ENCODE measurements around the gene CIDEA. TPM values are rescaled to one million over a fixed set of nuclear protein-coding genes. Genes with fewer than 3 reads are reported as not detected.

The CIDEA gene
- total RNA-seq, 4 donors from 2014 or later: 336 to 1,182 (median 491) TPM

GRCh38 chr18:12306752-12307700, 52.9 kb downstream of the CIDEA start:
- no peak for TF ChIP-seq CTCF (IDR thresholded peaks at IDR 0.05; ENCODE audit: low read depth)

- no peak for TF ChIP-seq CTCF (IDR thresholded peaks at IDR 0.05; ENCODE audit: low read depth)
These were observed 53.7 kb downstream of the CIDEA start, which contains the start of gene TUBB6 for GRCh38 chr18:12307701-12308385. Gene TUBB6, plus strand, starts transcription at chr18:12308241. Its CDS starts 52 bp downstream, at chr18:12308293.

GRCh38 chr18:12308386-12309100, 54.4 kb downstream of the CIDEA start:
- no peak for TF ChIP-seq CTCF (IDR thresholded peaks at IDR 0.05; ENCODE audit: low read depth)

GRCh38 chr18:12309683-12310198, 55.6 kb downstream of the CIDEA start:
- no peak for TF ChIP-seq CTCF (IDR thresholded peaks at IDR 0.05; ENCODE audit: low read depth)

GRCh38 chr18:12310762-12311161, 56.6 kb downstream of the CIDEA start:
- no peak for TF ChIP-seq CTCF (IDR thresholded peaks at IDR 0.05; ENCODE audit: low read depth)

- TF ChIP-seq CTCF (IDR thresholded peaks at IDR 0.05; ENCODE audit: low read depth): no peak
These were observed 58.8 kb downstream of the CIDEA start for GRCh38 chr18:12312976-12313375.

All from subcutaneous adipose tissue (tissue), 4 donors.